Stomach (tissue), 19 donors: ENCODE data around the gene PDZD11. TPM values are rescaled to one million over a fixed set of nuclear protein-coding genes. Genes with fewer than 3 reads are reported as not detected.

Source experiments
- DNase-seq, 2 donors: peaks; one replicate each; pipeline versions ENCODE4 v3.0.0 to v3.0.0-alpha.2; 2013 to 2019
- H3K27ac ChIP-seq, 5 donors: fragments of 200-600 bp in 4 of 5; sonication (generic) in 4 of 5; one replicate each; pipeline ENCODE4 v1.5.1; 2013 to 2019; ENCODE audit warnings: mild to moderate bottlenecking in 1 of 5, moderate library complexity in 1 of 5
- H3K27me3 ChIP-seq, 3 donors: fragments of 200-600 bp; sonication (generic); one replicate each; pipeline ENCODE4 v1.5.1; 2017 to 2019; ENCODE audit warnings: mixed run types in 1 of 3
- H3K36me3 ChIP-seq, 4 donors: fragments of 200-600 bp; sonication (generic); 1 replicate in 3 of 4; 2 replicates in 1 of 4; pipeline ENCODE4 v1.5.1; 2016 to 2019
- H3K4me1 ChIP-seq, 4 donors: fragments of 200-600 bp; sonication (generic); one replicate each; pipeline ENCODE4 v1.5.1; 2016 to 2019
- H3K4me3 ChIP-seq, 4 donors: fragments of 200-600 bp; sonication (generic) in 3 of 4; one replicate each; pipeline ENCODE4 v1.5.1; 2016 to 2019; ENCODE audit warnings: mild to moderate bottlenecking in 1 of 4
- H3K9me3 ChIP-seq, 4 donors: fragments of 200-600 bp; sonication (generic); one replicate each; pipeline ENCODE4 v1.5.1; 2016 to 2019
- CTCF ChIP-seq, 7 experiments: fragments of 450-650 bp in 4 of 7; fragments of 200-600 bp in 3 of 7; sonication (generic) in 3 of 7; IDR thresholded peaks; one replicate each; pipeline ENCODE4 v1.5.1; 2016 to 2019; ENCODE audit warnings: antibody characterized with exemption in 7 of 7, control low read depth in 2 of 7, mild to moderate bottlenecking in 1 of 7
- EP300 ChIP-seq: sonication (generic); formaldehyde crosslinking; IDR thresholded peaks from one replicate; pipeline ENCODE4 v1.6.1; 2017; ENCODE audit warnings: antibody characterized with exemption
- POLR2A ChIP-seq, 4 donors: fragments of 450-650 bp; IDR thresholded peaks; one replicate each; pipeline ENCODE4 v1.6.1; 2016; ENCODE audit warnings: antibody characterized with exemption in 4 of 4, control low read depth in 2 of 4, mild to moderate bottlenecking in 1 of 4, moderate library complexity in 1 of 4
- POLR2AphosphoS5 ChIP-seq, 3 donors: sonication (generic); formaldehyde crosslinking; IDR thresholded peaks; one replicate each; pipeline ENCODE4 v1.6.1; 2016; ENCODE audit warnings: antibody characterized with exemption in 3 of 3
- WGBS, 5 donors: extraction: QIAGEN DNeasy Blood & Tissue Kit in 3 of 5; methylation state at CpG; one replicate each; pipeline versions ENCODE4 v1.1.5 to v1.1.7; 2013 to 2018; 5-methylcytosine and 5-hydroxymethylcytosine counted together
- intact Hi-C: fragments of 100-400 bp; cut with DNase I; formaldehyde crosslinking; loops from one replicate; pipeline ENCODE4 v1.15.1; 2023; ENCODE audit warnings: low total_unique reads
- long read RNA-seq, 10 donors: transcript quantifications; one replicate each; lab custom pipeline, GENCODE V29; 2026
- polyA plus RNA-seq, 3 donors: library from polyadenylated mRNA; stranded (reverse); fragments of 200-250 nt; gene quantifications; one replicate each; pipeline ENCODE4 v1.2.3, GENCODE V29; 2013
- total RNA-seq, 5 donors: library from RNA; depleted of rRNA; stranded (reverse); fragments of >200 nt; gene quantifications; one replicate each; pipeline versions ENCODE4 v1.1.0 to v1.2.3, GENCODE V29; 2014 to 2016
- donor health status: healthy with polysubstance abuse.
- donor health status: Bipolar disorder and iron deficiency.
- donor health status: healthy.

The PDZD11 gene
- total RNA-seq (100 to 1,000 TPM in 1 of 5 donors, 10 to 100 TPM in 2, 1 to 10 TPM in 2; 2.3 to 172 (median 27.4) TPM), polyA plus RNA-seq (10 to 100 TPM; 53.4 to 75.8 (median 58.3) TPM)
- long read RNA-seq, donor 1, transcript PDZD11-201 (7 exons, 1,043 nt) = major isoform, 10 of 11 reads
- long read RNA-seq, donor 1, partial matches to known transcripts = 0 of 11 reads
- long read RNA-seq, donor 1, other reads (novel, unspliced or antisense) = 0 of 11 reads
- long read RNA-seq, donor 2, transcript PDZD11-201 (7 exons, 1,043 nt) = major isoform, 11 of 15 reads
- long read RNA-seq, donor 2, partial matches to known transcripts = 0 of 15 reads
- long read RNA-seq, donor 2, other reads (novel, unspliced or antisense) = 0 of 15 reads
- long read RNA-seq, donor 3, transcript PDZD11-201 (7 exons, 1,043 nt) = major isoform, 9 of 10 reads
- long read RNA-seq, donor 3, partial matches to known transcripts = 0 of 10 reads
- long read RNA-seq, donor 3, other reads (novel, unspliced or antisense) = 0 of 10 reads
- long read RNA-seq, donor 4, partial matches to known transcripts = 0 of 1 reads
- long read RNA-seq, donor 4, other reads (novel, unspliced or antisense) = 0 of 1 reads
- long read RNA-seq, donor 5, transcript PDZD11-201 (7 exons, 1,043 nt) = major isoform, 19 of 22 reads
- long read RNA-seq, donor 5, partial matches to known transcripts = 0 of 22 reads
- long read RNA-seq, donor 5, other reads (novel, unspliced or antisense) = 0 of 22 reads
- long read RNA-seq, donor 6, transcript PDZD11-201 (7 exons, 1,043 nt) = major isoform, 29 of 33 reads
- long read RNA-seq, donor 6, partial matches to known transcripts = 0 of 33 reads
- long read RNA-seq, donor 6, other reads (novel, unspliced or antisense) = 0 of 33 reads
- long read RNA-seq, donor 7, transcript PDZD11-201 (7 exons, 1,043 nt) = major isoform, 14 of 16 reads
- long read RNA-seq, donor 7, partial matches to known transcripts = 0 of 16 reads
- long read RNA-seq, donor 7, other reads (novel, unspliced or antisense) = 0 of 16 reads
- long read RNA-seq, donor 8, transcript PDZD11-201 (7 exons, 1,043 nt) = major isoform, 15 of 26 reads
- long read RNA-seq, donor 8, partial matches to known transcripts = 8 of 26 reads
- long read RNA-seq, donor 8, other reads (novel, unspliced or antisense) = 0 of 26 reads
- long read RNA-seq, donor 9, transcript PDZD11-201 (7 exons, 1,043 nt) = major isoform, 8 of 9 reads
- long read RNA-seq, donor 9, partial matches to known transcripts = 0 of 9 reads
- long read RNA-seq, donor 9, other reads (novel, unspliced or antisense) = 0 of 9 reads
- long read RNA-seq, donor 10, transcript PDZD11-201 (7 exons, 1,043 nt) = major isoform, 5 of 5 reads
- long read RNA-seq, donor 10, partial matches to known transcripts = 0 of 5 reads
- long read RNA-seq, donor 10, other reads (novel, unspliced or antisense) = 0 of 5 reads

GRCh38 chrX:70289793-70290770 is at the start of gene PDZD11, which contains the start of gene KIF4A:
TSS of gene PDZD11 (minus strand) at chrX:70289927. CDS start at chrX:70289341, 586 bp downstream.
TSS of gene KIF4A (plus strand) at chrX:70290104. CDS start at chrX:70290459, 355 bp downstream.
- peaks cover 0 to 12% (median 9%) of the 10 kb centered on the region in 4 donors for H3K4me1 ChIP-seq
- intact Hi-C loops = no loop called here
- H3K4me3 ChIP-seq = peak within 1 kb of the TSS; percentile 48 to 60 (median 56)
- DNase-seq = peak; percentile 77 to 96
- H3K9me3 ChIP-seq = peaks cover 0 to 6% (median 0%) of the 10 kb centered on the region in 4 donors
- H3K27me3 ChIP-seq = no peaks in the 10 kb centered on the region
- peaks cover 0 to 30% (median 26%) of the 10 kb centered on the region in 4 donors for H3K36me3 ChIP-seq
- WGBS, 5 donors = 0 to 44% (median 9%) methylated on average over 9 to 62 of the region's 62 CpGs
- H3K27ac ChIP-seq = peak within 1 kb of the TSS; percentile 67 to 81 (median 69)
- peak in 1 of 3 donors; percentile 51 for TF ChIP-seq POLR2AphosphoS5 (IDR thresholded peaks at IDR 0.05)
- TF ChIP-seq CTCF (IDR thresholded peaks at IDR 0.05) = no peak
- TF ChIP-seq EP300 = no peak
- no peak for TF ChIP-seq POLR2A (IDR thresholded peaks at IDR 0.05)

GRCh38 chrX:70338290-70338689 is 48.6 kb upstream of the PDZD11 start:
- TF ChIP-seq CTCF (IDR thresholded peaks at IDR 0.05) (no peak), EP300 (no peak), POLR2AphosphoS5 (IDR thresholded peaks at IDR 0.05) (no peak), POLR2A (IDR thresholded peaks at IDR 0.05) (no peak)
- Histone ChIP-seq H3K27ac (no peak overlapping the region), H3K27me3 (no peaks in the 10 kb centered on the region), H3K4me3 (no peak overlapping the region), H3K36me3 (no peaks in the 10 kb centered on the region), H3K9me3 (no peaks in the 10 kb centered on the region), H3K4me1 (no peaks in the 10 kb centered on the region)
- no peak for DNase-seq
- intact Hi-C loops = no loop called here
- 77 to 95% (median 83%) methylated on average over 4 of the region's 4 CpGs for WGBS, 5 donors

- no peak overlapping the region for H3K4me3 ChIP-seq
- no peak overlapping the region for H3K27ac ChIP-seq
- no peaks in the 10 kb centered on the region for H3K27me3 ChIP-seq
- H3K9me3 ChIP-seq = no peaks in the 10 kb centered on the region
- no peaks in the 10 kb centered on the region for H3K36me3 ChIP-seq
- no peak for DNase-seq
- TF ChIP-seq POLR2AphosphoS5 (IDR thresholded peaks at IDR 0.05) (no peak), POLR2A (IDR thresholded peaks at IDR 0.05) (no peak), CTCF (IDR thresholded peaks at IDR 0.05) (no peak), EP300 (no peak)
- intact Hi-C loops = no loop called here
- no peaks in the 10 kb centered on the region for H3K4me1 ChIP-seq
Measured at GRCh38 chrX:70336767-70337166, 47.0 kb upstream of the PDZD11 start.
